NT2/D1 (cell line): ENCODE results near the gene JOSD1.

Experiments
- DNase-seq: peaks from one replicate; pipeline ENCODE4 v3.0.0-alpha.2; 2011; ENCODE audit warnings: low read depth, low spot score
- H3K27me3 ChIP-seq: 2 replicates; pipeline ENCODE4 v1.6.0; 2011; ENCODE audit warnings: mild to moderate bottlenecking; ENCODE audit not compliant: insufficient read length, insufficient read depth
- H3K36me3 ChIP-seq: 2 replicates; pipeline ENCODE4 v1.6.1; 2011; ENCODE audit warnings: mild to moderate bottlenecking, low read length, mixed read lengths; ENCODE audit not compliant: insufficient read depth, insufficient read length
- H3K4me1 ChIP-seq: 2 replicates; pipeline ENCODE4 v1.5.1; 2011; ENCODE audit not compliant: insufficient read depth, insufficient read length
- H3K4me3 ChIP-seq: 2 replicates; pipeline ENCODE4 v1.5.1; 2011; ENCODE audit warnings: low read depth; ENCODE audit not compliant: insufficient read length
- H3K9ac ChIP-seq: 2 replicates; pipeline ENCODE4 v1.6.0; 2011; ENCODE audit warnings: low read depth; ENCODE audit not compliant: insufficient read length
- H3K9me3 ChIP-seq: 2 replicates; pipeline ENCODE4 v1.5.1; 2011; ENCODE audit warnings: mild to moderate bottlenecking, low read length; ENCODE audit not compliant: insufficient read depth
- SUZ12 ChIP-seq: IDR thresholded peaks from 2 replicates; pipeline ENCODE4 v1.6.1; 2011; ENCODE audit not compliant: insufficient read length, insufficient read depth; ENCODE audit errors: extremely low read depth
- YY1 ChIP-seq: IDR thresholded peaks from 2 replicates; pipeline ENCODE4 v1.6.1; 2011; ENCODE audit not compliant: insufficient read length, insufficient read depth
- ZNF274 ChIP-seq: IDR thresholded peaks from 2 replicates; pipeline ENCODE4 v1.6.1; 2011; ENCODE audit warnings: mild to moderate bottlenecking, low read depth, low read length

JOSD1 gene

GRCh38 chr22:38700789-38701628 is at the start of gene JOSD1:
Gene JOSD1 (minus strand): TSS chr22:38700943. CDS start chr22:38699987, 956 bp downstream.
- H3K4me1 ChIP-seq, result peaks cover 4% of the 10 kb centered on the region
- DNase-seq, result peak; percentile 82

DNA sequence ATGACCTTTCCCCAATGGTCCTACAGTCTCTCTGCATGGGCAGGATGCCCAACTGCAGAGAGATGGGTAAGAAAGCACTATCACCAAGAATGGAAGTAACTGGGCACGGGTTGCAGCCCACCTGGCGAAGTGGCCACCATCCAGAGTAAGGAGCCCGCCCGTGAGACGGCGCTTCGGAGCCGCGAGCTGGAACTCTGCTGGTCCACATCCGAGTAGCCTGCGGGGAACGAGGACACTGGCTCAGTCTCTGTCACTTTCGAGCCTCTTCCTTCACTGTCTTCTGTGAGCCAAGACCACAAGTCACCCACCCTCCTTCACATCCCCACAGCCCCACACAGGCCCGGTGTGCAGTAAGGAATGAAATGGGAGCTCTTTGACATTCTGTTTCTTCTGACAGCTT is 49.4 kb upstream of the JOSD1 start:
- no peak for DNase-seq
- peaks cover 54% of the 10 kb centered on the region for H3K36me3 ChIP-seq
- H3K9me3 ChIP-seq, result no peaks in the 10 kb centered on the region
- no peak overlapping the region for H3K9ac ChIP-seq
- H3K4me1 ChIP-seq, result no peaks in the 10 kb centered on the region
- TF ChIP-seq ZNF274 (no peak), YY1 (no peak)
- no peak overlapping the region for H3K4me3 ChIP-seq
- peaks cover 4% of the 10 kb centered on the region for H3K27me3 ChIP-seq

More at GRCh38 chr22:38700789-38701628, at the start of gene JOSD1:
- Histone ChIP-seq H3K9me3 (no peaks in the 10 kb centered on the region), H3K27me3 (no peaks in the 10 kb centered on the region), H3K9ac (peak within 1 kb of the TSS; percentile 86), H3K4me3 (peak within 1 kb of the TSS; percentile 80), H3K36me3 (peaks cover 22% of the 10 kb centered on the region)
- TF ChIP-seq ZNF274, result no peak

GRCh38 chr22:38748487-38749136 is 47.9 kb upstream of the JOSD1 start:
- peaks cover 59% of the 10 kb centered on the region for H3K36me3 ChIP-seq
- no peaks in the 10 kb centered on the region for H3K4me1 ChIP-seq

DNA sequence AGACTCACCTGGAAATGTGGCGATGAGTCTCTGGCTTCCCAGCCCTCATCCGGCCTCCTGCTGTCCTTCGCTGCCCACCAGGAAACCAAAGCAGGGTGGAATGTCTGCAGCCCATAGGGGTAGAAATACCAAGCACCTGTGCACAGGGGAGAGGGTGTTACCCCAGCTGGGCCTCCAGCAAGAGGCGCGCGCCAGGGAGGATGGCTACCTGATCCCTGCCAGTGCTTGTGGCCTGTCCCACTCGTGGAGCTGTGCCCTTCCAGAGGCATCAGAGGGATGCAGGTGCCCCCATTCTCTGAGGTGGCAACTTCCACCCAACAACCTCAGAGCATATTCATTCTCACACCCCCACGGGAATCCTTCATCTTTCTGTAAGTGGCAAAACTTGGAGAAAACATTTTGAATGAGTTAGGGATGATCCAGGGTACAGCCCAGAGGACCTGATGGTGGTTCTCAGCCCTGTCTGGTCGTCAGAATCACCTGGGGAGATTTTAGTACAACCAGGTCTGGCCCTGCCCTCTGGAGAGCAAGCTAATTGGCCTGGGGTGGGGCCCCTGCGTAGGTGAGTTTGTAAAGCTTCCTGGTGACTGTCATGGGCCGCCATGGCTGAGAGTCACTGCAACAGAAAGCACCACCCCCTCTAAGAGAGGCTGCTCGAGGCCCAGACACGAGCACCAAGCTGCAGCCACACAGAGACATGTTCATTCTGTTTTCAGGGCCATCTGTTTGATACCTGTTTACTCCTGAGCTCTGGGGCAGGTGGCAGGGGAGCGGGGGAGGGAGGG is 45.1 kb upstream of the JOSD1 start:
- Histone ChIP-seq H3K4me1 (no peaks in the 10 kb centered on the region), H3K4me3 (no peak overlapping the region), H3K9ac (no peak overlapping the region), H3K27me3 (no peaks in the 10 kb centered on the region), H3K36me3 (peaks cover 62% of the 10 kb centered on the region), H3K9me3 (no peaks in the 10 kb centered on the region)
- DNase-seq, result no peak
- TF ChIP-seq SUZ12 (no peak), YY1 (no peak), ZNF274 (no peak)

More at GRCh38 chr22:38748487-38749136, 47.9 kb upstream of the JOSD1 start:
- H3K27me3 ChIP-seq, result peaks cover under 1% of the 10 kb centered on the region
- H3K9ac ChIP-seq, result no peak overlapping the region
- no peaks in the 10 kb centered on the region for H3K9me3 ChIP-seq
- TF ChIP-seq YY1, result no peak
- DNase-seq, result no peak
- H3K4me3 ChIP-seq, result no peak overlapping the region

GRCh38 chr22:38744981-38745380 is 44.2 kb upstream of the JOSD1 start:
- Histone ChIP-seq H3K27me3 (no peaks in the 10 kb centered on the region), H3K9me3 (no peaks in the 10 kb centered on the region), H3K4me1 (no peaks in the 10 kb centered on the region), H3K36me3 (peaks cover 58% of the 10 kb centered on the region), H3K4me3 (no peak overlapping the region), H3K9ac (no peak overlapping the region)
- no peak for DNase-seq
- TF ChIP-seq SUZ12, result no peak
- TF ChIP-seq ZNF274, result no peak
- TF ChIP-seq YY1, result no peak

DNA sequence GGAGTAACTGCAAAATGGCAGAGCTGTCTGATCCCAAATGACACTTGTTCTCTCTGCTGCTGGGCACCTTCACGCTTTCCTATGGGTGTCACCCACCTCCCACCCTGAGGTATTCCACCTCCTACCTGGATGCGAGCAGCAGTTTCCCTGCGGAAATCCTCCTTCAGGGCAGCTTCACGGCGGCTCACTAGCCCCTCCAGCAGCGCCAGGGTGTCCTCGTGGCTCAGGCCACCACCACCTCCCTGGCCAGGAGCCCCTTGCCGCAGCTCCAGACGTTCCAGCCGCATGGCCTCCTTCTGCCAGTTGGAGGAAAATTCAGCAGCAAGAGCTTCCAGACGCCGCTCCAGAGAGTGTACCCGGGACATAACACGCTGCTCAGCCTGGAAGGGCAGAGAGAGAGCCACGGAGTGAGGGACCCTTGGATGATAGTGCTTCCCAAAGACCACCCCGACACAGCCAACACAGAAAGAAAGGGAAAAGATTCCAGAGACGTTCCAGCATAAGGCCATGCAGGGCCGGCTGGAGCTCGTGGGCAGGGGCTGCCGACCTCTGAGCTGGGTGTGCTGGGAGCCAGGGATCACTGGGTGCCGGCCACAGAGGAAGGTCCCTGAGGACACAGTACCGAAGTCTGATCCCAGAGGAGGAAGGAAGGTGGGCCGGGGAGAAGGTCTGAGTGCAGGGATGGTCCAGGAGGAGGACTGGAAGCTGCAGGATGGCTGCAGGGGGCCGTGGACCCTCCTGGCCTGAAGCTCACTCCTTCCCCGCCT is 41.6 kb upstream of the JOSD1 start:
- TF ChIP-seq ZNF274 (no peak), SUZ12 (no peak), YY1 (no peak)
- no peaks in the 10 kb centered on the region for H3K27me3 ChIP-seq
- DNase-seq, result no peak
- no peak overlapping the region for H3K9ac ChIP-seq
- peaks cover 64% of the 10 kb centered on the region for H3K36me3 ChIP-seq
- no peaks in the 10 kb centered on the region for H3K9me3 ChIP-seq
- no peaks in the 10 kb centered on the region for H3K4me1 ChIP-seq
- H3K4me3 ChIP-seq, result no peak overlapping the region

- TF ChIP-seq SUZ12, result no peak
- no peak for TF ChIP-seq ZNF274
- no peak for TF ChIP-seq YY1
- H3K36me3 ChIP-seq, result peaks cover 67% of the 10 kb centered on the region
- DNase-seq, result no peak
These were observed 40.8 kb upstream of the JOSD1 start for GRCh38 chr22:38741576-38741975.

More at GRCh38 chr22:38741576-38741975, 40.8 kb upstream of the JOSD1 start:
- no peaks in the 10 kb centered on the region for H3K9me3 ChIP-seq
- H3K27me3 ChIP-seq, result no peaks in the 10 kb centered on the region
- H3K9ac ChIP-seq, result no peak overlapping the region
- H3K4me3 ChIP-seq, result no peak overlapping the region
- H3K4me1 ChIP-seq, result no peaks in the 10 kb centered on the region
